Mesothelial cell of epicardium (in vitro differentiated cells): ENCODE data around the gene BCAT1. TPM values are rescaled to one million over a fixed set of nuclear protein-coding genes. Genes with fewer than 3 reads are reported as not detected.

Experiments
- DNase-seq, 2 experiments: peaks; one replicate each; pipeline ENCODE4 v3.0.0; 2021; ENCODE audit warnings: low spot score in 2 of 2; ENCODE audit not compliant: unreplicated experiment in 2 of 2
- H3K27ac Mint-ChIP-seq: 2 replicates; pipeline ENCODE4 v1.8.0; 2021; ENCODE audit warnings: mixed read lengths
- H3K27me3 Mint-ChIP-seq: 2 replicates; pipeline ENCODE4 v1.8.0; 2021; ENCODE audit warnings: low read depth, mixed read lengths
- H3K36me3 Mint-ChIP-seq: 2 replicates; pipeline ENCODE4 v1.8.0; 2021; ENCODE audit warnings: mixed read lengths
- H3K4me1 Mint-ChIP-seq: 2 replicates; pipeline ENCODE4 v1.8.0; 2021; ENCODE audit warnings: mixed read lengths
- H3K4me3 Mint-ChIP-seq: 2 replicates; pipeline ENCODE4 v1.8.0; 2021; ENCODE audit warnings: mild to moderate bottlenecking, moderate library complexity, mixed read lengths
- H3K9me3 Mint-ChIP-seq: 2 replicates; pipeline ENCODE4 v1.8.0; 2021; ENCODE audit warnings: mixed read lengths
- total RNA-seq: library from RNA; stranded (reverse); gene quantifications from 3 replicates; pipeline ENCODE4 v1.2.1, GENCODE V29; 2021
- TF ChIP-seq, protein P1 (sequence below): fragments of 200-600 bp; sonication (generic); IDR thresholded peaks from one replicate; pipeline ENCODE4 v1.5.0; 2021; ENCODE audit warnings: antibody characterized with exemption; ENCODE audit not compliant: unreplicated experiment

The BCAT1 gene
- total RNA-seq, 1 donor from 2014 or later, result 121 TPM

DNA sequence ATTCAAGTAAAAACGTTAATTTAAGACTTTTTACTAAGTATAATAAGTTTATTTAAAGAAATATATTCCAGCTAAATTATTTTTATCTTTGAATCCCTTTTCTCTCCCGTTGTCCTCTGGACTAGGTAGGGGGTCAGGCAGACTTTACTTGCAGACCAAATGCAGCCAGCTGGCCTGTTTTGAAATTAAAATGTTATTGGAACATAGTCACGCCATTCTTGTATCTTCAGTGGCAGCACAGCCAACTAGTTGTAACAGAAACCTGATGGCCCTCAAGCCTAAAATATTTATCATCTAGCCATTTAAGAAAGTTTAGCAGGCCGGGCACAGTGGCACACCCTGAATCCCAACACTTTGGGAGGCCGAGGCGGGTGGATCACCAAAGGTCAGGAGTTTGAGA is 52.7 kb downstream of the BCAT1 start:
- DNase-seq, result no peak
- H3K27ac Mint-ChIP-seq, result no peak overlapping the region
- peaks cover 19% of the 10 kb centered on the region for H3K36me3 Mint-ChIP-seq
- H3K9me3 Mint-ChIP-seq, result peaks cover 5% of the 10 kb centered on the region
- peaks cover 2% of the 10 kb centered on the region for H3K27me3 Mint-ChIP-seq
- H3K4me3 Mint-ChIP-seq, result no peak overlapping the region
- H3K4me1 Mint-ChIP-seq, result peaks cover 17% of the 10 kb centered on the region
- TF ChIP-seq, protein P1, sequence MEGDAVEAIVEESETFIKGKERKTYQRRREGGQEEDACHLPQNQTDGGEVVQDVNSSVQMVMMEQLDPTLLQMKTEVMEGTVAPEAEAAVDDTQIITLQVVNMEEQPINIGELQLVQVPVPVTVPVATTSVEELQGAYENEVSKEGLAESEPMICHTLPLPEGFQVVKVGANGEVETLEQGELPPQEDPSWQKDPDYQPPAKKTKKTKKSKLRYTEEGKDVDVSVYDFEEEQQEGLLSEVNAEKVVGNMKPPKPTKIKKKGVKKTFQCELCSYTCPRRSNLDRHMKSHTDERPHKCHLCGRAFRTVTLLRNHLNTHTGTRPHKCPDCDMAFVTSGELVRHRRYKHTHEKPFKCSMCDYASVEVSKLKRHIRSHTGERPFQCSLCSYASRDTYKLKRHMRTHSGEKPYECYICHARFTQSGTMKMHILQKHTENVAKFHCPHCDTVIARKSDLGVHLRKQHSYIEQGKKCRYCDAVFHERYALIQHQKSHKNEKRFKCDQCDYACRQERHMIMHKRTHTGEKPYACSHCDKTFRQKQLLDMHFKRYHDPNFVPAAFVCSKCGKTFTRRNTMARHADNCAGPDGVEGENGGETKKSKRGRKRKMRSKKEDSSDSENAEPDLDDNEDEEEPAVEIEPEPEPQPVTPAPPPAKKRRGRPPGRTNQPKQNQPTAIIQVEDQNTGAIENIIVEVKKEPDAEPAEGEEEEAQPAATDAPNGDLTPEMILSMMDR, result no peak

DNA sequence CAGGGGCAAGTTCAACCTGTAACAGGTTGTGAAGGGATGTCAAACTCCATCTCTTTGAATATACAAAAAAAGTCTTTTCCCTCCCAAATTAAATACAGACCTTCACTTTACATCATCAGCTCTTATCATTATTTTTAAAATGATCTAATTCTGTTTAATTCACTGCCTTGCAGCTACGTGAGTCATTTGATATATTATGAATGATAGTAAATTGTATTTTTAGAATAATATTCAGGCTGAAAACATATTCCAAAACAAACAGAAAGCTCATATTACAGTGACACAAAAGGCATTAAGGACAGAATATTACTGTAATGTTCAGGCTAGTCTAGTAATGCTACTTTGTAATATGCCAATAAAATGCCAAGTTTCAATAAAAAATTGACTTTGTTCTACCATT is 53.3 kb downstream of the BCAT1 start:
- Mint-ChIP-seq H3K36me3 (peaks cover 25% of the 10 kb centered on the region), H3K4me1 (peaks cover 16% of the 10 kb centered on the region), H3K27me3 (no peaks in the 10 kb centered on the region), H3K9me3 (peaks cover 5% of the 10 kb centered on the region), H3K4me3 (no peak overlapping the region), H3K27ac (no peak overlapping the region)
- no peak for DNase-seq
- TF ChIP-seq, protein P1, result no peak

DNA sequence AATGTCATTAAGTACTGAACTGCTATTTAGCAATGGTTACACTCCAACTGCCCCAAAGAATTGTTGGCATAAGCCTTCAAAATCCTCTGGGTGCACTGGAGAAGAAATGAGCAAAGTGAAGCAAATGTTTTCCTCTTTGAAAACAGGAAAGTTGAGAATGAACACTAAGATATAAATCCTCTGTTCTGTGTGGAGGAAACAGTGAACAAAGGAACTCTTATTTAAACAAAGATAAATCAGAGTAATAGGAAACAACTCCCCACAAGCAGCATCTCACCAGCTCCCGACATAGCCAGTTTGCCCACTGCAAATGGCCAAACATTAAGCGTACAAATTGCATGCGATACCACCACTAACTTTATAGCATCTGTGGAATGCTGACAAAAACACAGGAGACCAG is 54.0 kb downstream of the BCAT1 start:
- peaks cover 16% of the 10 kb centered on the region for H3K4me1 Mint-ChIP-seq
- H3K4me3 Mint-ChIP-seq, result no peak overlapping the region
- no peaks in the 10 kb centered on the region for H3K27me3 Mint-ChIP-seq
- peaks cover 5% of the 10 kb centered on the region for H3K9me3 Mint-ChIP-seq
- H3K36me3 Mint-ChIP-seq, result peaks cover 25% of the 10 kb centered on the region
- no peak for DNase-seq
- TF ChIP-seq, protein P1, result no peak
- H3K27ac Mint-ChIP-seq, result peak overlapping the region; percentile 78

DNA sequence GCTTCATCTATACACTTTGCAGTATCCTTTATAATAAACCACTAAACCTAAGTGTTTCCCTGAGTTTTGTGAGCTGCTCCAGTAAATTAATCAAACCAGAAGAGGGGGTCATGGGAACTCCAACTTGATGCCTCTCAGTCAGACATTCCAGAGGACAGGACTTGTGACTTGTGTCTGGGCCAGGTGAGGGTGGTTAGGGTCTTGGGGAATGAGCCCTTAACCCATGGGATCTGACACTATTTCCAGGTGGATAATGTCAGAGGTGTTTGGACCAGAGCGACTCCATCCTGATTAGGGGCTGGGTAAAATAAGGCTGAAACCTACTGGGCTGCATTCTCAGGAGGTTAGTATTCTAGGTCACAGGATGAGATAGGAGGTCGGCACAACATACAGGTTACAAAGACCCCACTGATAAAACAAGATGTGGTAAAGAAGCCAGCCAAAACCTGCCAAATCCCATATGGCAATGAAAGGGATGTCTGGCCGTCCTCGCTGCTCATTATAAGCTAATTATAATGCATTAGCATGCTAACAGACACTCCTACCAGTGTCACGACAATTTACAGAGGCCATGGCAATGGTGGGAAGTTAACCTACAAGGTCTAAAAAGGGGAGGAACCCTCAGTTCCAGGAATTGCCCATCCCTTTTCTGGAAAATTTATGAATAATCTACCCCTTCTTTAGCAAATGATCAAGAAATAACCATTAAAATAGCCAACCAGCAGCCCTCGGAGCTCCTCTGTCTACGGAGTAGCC is 58.7 kb downstream of the BCAT1 start:
- DNase-seq, result no peak
- TF ChIP-seq, protein P1, result no peak
- Mint-ChIP-seq H3K9me3 (no peaks in the 10 kb centered on the region), H3K27ac (no peak overlapping the region), H3K36me3 (peaks cover 22% of the 10 kb centered on the region), H3K4me1 (peaks cover 20% of the 10 kb centered on the region), H3K4me3 (no peak overlapping the region), H3K27me3 (no peaks in the 10 kb centered on the region)

DNA sequence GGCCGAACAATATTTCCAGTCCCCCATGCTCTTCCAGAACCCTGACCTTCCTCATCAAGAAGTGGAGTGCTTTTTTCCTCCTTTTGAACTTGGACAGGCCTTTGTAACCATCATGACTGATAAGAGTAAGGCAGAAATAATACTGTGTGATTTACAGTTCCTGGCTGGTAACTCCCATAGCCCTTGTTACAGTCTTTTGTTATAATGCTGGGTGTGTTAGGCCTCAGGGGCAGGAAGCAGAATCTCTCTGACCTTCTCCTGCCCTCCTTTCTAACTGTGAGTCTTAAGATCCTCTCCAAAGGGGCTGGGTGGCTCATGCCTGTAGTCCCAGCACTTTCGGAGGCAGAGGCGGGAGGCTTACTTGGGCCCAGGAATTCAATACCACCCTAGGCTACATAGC is 59.5 kb downstream of the BCAT1 start:
- H3K4me3 Mint-ChIP-seq, result no peak overlapping the region
- H3K4me1 Mint-ChIP-seq, result peaks cover 12% of the 10 kb centered on the region
- H3K27me3 Mint-ChIP-seq, result no peaks in the 10 kb centered on the region
- no peaks in the 10 kb centered on the region for H3K9me3 Mint-ChIP-seq
- H3K27ac Mint-ChIP-seq, result peak overlapping the region; percentile 70
- no peak for DNase-seq
- TF ChIP-seq, protein P1, result no peak
- H3K36me3 Mint-ChIP-seq, result peaks cover 22% of the 10 kb centered on the region
